Ascending aorta (tissue), 2 donors: ENCODE results near the gene C19orf25. TPM values are rescaled to one million over a fixed set of nuclear protein-coding genes. Genes with fewer than 3 reads are reported as not detected.

Experiments
- DNase-seq, 2 donors: peaks; one replicate each; pipeline ENCODE4 v3.0.0-alpha.2; 2019; ENCODE audit warnings: low spot score in 2 of 2
- H3K27ac ChIP-seq, 2 donors: fragments of 200-600 bp; sonication (generic); one replicate each; pipeline ENCODE4 v1.5.1; 2016 to 2017; ENCODE audit warnings: mild to moderate bottlenecking in 1 of 2
- H3K27me3 ChIP-seq: fragments of 200-600 bp; sonication (generic); one replicate; pipeline ENCODE4 v1.5.1; 2017
- H3K36me3 ChIP-seq, 2 donors: fragments of 200-600 bp; sonication (generic); one replicate each; pipeline ENCODE4 v1.5.1; 2016
- H3K4me1 ChIP-seq, 2 donors: fragments of 200-600 bp; sonication (generic); one replicate each; pipeline ENCODE4 v1.5.1; 2016 to 2017; ENCODE audit warnings: mild to moderate bottlenecking in 1 of 2
- H3K4me3 ChIP-seq, 2 donors: fragments of 200-600 bp; sonication (generic); one replicate each; pipeline ENCODE4 v1.5.1; 2016 to 2017; ENCODE audit warnings: mild to moderate bottlenecking in 1 of 2
- H3K9me3 ChIP-seq, 2 donors: fragments of 200-600 bp; sonication (generic); one replicate each; pipeline ENCODE4 v1.5.1; 2016
- CTCF ChIP-seq, 3 experiments: fragments of 200-600 bp in 2 of 3; fragments of 450-650 bp in 1 of 3; sonication (generic) in 2 of 3; IDR thresholded peaks; one replicate each; pipeline ENCODE4 v1.5.1; 2016 to 2019; ENCODE audit warnings: antibody characterized with exemption in 3 of 3, mild to moderate bottlenecking in 1 of 3, moderate library complexity in 1 of 3
- intact Hi-C: fragments of 100-400 bp; cut with DNase I; formaldehyde crosslinking; loops from one replicate; pipeline ENCODE4 v1.15.1; 2023
- total RNA-seq: library from RNA; depleted of rRNA; stranded (reverse); fragments of >200 nt; gene quantifications from one replicate; pipeline ENCODE4 v1.1.0, GENCODE V29; 2016

C19orf25 gene
- total RNA-seq, 1 donor from 2014 or later: 32.7 TPM

DNA sequence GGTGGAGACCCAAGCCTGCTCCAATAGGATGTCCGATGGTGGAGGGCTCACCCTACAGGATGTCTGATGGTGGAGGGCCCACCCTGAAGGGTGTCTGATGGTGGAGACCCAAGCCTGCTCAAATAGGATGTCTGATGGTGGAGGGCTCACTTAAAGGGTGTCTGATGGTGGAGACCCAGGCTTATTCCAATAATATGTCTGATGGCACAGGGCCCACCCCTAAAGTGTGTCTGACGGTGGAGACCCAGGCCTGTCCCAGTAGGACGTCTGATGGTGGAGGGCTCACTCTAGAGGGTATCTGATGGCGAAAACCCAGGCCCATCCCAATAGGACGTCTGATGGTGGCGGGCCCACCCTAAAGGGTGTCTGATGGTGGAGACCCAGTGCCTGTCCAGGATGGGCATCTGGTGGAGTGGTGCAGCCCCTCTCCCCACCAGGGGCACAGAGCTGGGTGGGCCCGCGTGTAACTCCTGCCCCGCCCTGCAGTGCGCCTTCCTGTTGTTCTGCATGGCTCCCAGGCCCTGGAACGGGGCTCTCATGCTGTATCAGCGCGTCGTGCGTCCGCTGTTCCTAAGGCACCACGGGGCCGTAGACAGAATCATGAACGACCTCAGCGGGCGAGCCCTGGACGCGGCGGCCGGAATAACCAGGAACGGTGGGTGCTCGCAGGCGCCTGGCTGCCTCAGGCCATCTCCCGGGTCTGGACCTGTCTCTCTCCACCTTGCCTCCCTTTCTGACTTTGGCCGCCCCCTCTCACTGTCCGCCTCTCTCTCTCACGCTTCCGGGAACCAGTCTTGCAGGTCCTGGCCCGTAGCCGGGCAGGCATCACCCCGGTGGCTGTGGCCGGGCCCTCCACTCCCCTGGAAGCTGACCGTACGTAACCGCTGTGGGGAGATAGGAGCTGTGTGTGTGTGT lies 17.0 kb upstream of the C19orf25 start:
- no peak overlapping the region for H3K27ac ChIP-seq
- no peak overlapping the region for H3K4me3 ChIP-seq
- TF ChIP-seq CTCF (IDR thresholded peaks at IDR 0.05): no peak
- H3K9me3 ChIP-seq: no peaks in the 10 kb centered on the region
- no peaks in the 10 kb centered on the region for H3K27me3 ChIP-seq
- peaks cover 0 to 5% of the 10 kb centered on the region in 2 donors for H3K4me1 ChIP-seq
- intact Hi-C loops: no loop called here
- no peak for DNase-seq
- no peaks in the 10 kb centered on the region for H3K36me3 ChIP-seq

- peaks cover 0 to 6% of the 10 kb centered on the region in 2 donors for H3K4me1 ChIP-seq
- H3K36me3 ChIP-seq: no peaks in the 10 kb centered on the region
- no peaks in the 10 kb centered on the region for H3K27me3 ChIP-seq
- no peak for DNase-seq
- no peak overlapping the region for H3K4me3 ChIP-seq
- no peaks in the 10 kb centered on the region for H3K9me3 ChIP-seq
- H3K27ac ChIP-seq: no peak overlapping the region
- intact Hi-C loops: no loop called here
- no peak for TF ChIP-seq CTCF (IDR thresholded peaks at IDR 0.05)
These were observed 16.2 kb upstream of the C19orf25 start for GRCh38 chr19:1495051-1495798.

GRCh38 chr19:1494115-1494815 lies 15.2 kb upstream of the C19orf25 start:
- H3K36me3 ChIP-seq: no peaks in the 10 kb centered on the region
- H3K27me3 ChIP-seq: no peaks in the 10 kb centered on the region
- DNase-seq: no peak
- H3K9me3 ChIP-seq: no peaks in the 10 kb centered on the region
- TF ChIP-seq CTCF (IDR thresholded peaks at IDR 0.05): no peak
- intact Hi-C loops: loop anchor here (5.0 kb wide), 1 partner anchor 217 kb away; the partner anchor contains the start of gene FAM174C
- H3K4me1 ChIP-seq: peaks cover 8 to 14% of the 10 kb centered on the region in 2 donors
- no peak overlapping the region for H3K27ac ChIP-seq
- no peak overlapping the region for H3K4me3 ChIP-seq

DNA sequence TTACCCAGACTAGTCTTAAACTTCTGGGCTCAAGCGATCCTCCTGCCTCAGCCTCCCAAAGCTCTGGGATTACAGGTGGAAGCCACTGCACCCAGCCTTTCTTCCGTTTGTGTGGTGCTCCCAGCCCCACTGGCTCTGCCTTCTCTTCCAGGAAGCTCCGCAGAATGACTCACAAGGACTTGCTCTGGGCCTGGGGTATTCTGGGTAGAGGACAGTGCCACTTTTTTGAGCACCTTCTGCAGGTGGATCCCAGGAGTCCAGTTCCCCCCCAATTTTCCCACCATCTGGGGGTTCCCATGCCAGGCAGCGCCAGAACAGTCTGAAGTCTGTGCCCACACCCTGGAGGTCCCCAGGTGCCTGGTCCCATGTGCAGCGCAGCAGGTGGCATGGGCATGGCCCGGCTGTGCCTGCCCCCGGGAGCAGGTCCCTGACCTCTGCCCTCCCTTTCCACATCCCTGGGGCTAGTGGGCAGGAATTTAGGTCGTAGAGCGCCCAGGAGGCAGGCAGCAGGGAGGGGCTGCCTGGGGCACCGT lies 13.5 kb upstream of the C19orf25 start:
- no peak overlapping the region for H3K27ac ChIP-seq
- no peaks in the 10 kb centered on the region for H3K27me3 ChIP-seq
- no peak overlapping the region for H3K4me3 ChIP-seq
- intact Hi-C loops: loop anchor here (5.0 kb wide), 1 partner anchor 215 kb away; the partner anchor contains the start of gene FAM174C
- no peaks in the 10 kb centered on the region for H3K9me3 ChIP-seq
- no peak for TF ChIP-seq CTCF (IDR thresholded peaks at IDR 0.05)
- no peak for DNase-seq
- peaks cover 8 to 14% of the 10 kb centered on the region in 2 donors for H3K4me1 ChIP-seq
- no peaks in the 10 kb centered on the region for H3K36me3 ChIP-seq

DNA sequence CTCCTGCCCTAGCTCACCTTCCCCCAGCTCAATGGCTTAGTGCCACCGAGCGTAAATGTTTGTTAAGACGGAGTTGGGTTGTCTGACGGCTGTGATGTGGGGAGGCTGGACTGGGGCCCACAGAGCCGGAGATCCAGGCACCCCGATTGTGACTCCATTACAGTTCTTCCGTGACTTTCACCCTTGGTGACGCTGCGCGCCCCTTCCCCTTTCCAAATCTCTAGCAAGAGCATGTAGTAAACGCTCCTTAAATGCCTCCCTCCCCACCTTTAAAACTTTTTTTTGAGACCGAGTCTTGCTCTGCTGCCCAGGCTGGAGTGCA lies 12.8 kb upstream of the C19orf25 start:
- Histone ChIP-seq H3K4me3 (peak overlapping the region; percentile 64 to 68), H3K27ac (no peak overlapping the region)

More for the DNA sequence above, 12.8 kb upstream of the C19orf25 start:
- H3K27me3 ChIP-seq: no peaks in the 10 kb centered on the region
- peaks cover 8 to 14% of the 10 kb centered on the region in 2 donors for H3K4me1 ChIP-seq
- H3K36me3 ChIP-seq: no peaks in the 10 kb centered on the region
- DNase-seq: no peak
- no peaks in the 10 kb centered on the region for H3K9me3 ChIP-seq
- intact Hi-C loops: loop anchor here (2.0 to 5.0 kb wide), 2 partner anchors 53 to 215 kb away; partner anchors contain the start of genes FAM174C and RPS15
- no peak for TF ChIP-seq CTCF (IDR thresholded peaks at IDR 0.05)
